H1 (cell line): Measurements from ENCODE around the gene CEL. TPM values are rescaled to one million over a fixed set of nuclear protein-coding genes. Genes with fewer than 3 reads are reported as not detected.

Experiments used
- BCL11A ChIP-seq, 2 experiments: IDR thresholded peaks; one replicate each; pipeline ENCODE4 v1.6.1; 2011; ENCODE audit warnings: low read depth in 2 of 2, low read length in 2 of 2, mild to moderate bottlenecking in 2 of 2
- CREB1 ChIP-seq: IDR thresholded peaks from 2 replicates; pipeline ENCODE4 v1.6.1; 2012; ENCODE audit warnings: inconsistent platforms
- JUN ChIP-seq: IDR thresholded peaks from 2 replicates; pipeline ENCODE4 v1.6.1; 2011; ENCODE audit warnings: low read depth, mild to moderate bottlenecking, improper control_type of control experiment, low read length
- NRF1 ChIP-seq: IDR thresholded peaks from 2 replicates; pipeline ENCODE4 v1.6.1; 2011; ENCODE audit warnings: mild to moderate bottlenecking, low read depth, low read length, improper control_type of control experiment
- TAF7 ChIP-seq: optimal IDR thresholded peaks from 2 replicates; pipeline ENCODE3; 2011; ENCODE audit warnings: low read depth, mild to moderate bottlenecking, inconsistent platforms, low read length, moderate library complexity, borderline replicate concordance
- YY1 ChIP-seq: IDR thresholded peaks from 2 replicates; pipeline ENCODE4 v1.6.1; 2011; ENCODE audit warnings: low read depth, mild to moderate bottlenecking, low read length
- polyA plus RNA-seq, 7 experiments: library from polyadenylated mRNA; depleted of rRNA in 3 of 7; stranded (reverse) in 5 of 7; unstranded in 2 of 7; fragments of >200 nt in 5 of 7; fragments of 200-250 nt in 2 of 7; gene quantifications; 1 replicate in 5 of 7; 2 replicates in 1 of 7; 4 replicates in 1 of 7; pipeline versions ENCODE4 v1.2.1 to v1.2.3, GENCODE V29; 2011 to 2013; ENCODE audit warnings: missing spikeins in 2 of 7, mixed read lengths in 2 of 7
- total RNA-seq: library from RNA; stranded (reverse); fragmentation: NEBNext Ultra II Directional; extraction: Animal tissue kit (Norgen Biotek cat#: 25700); gene quantifications from 2 replicates; pipeline ENCODE4 v1.2.1, GENCODE V29; 2021
- TF ChIP-seq, protein P1 (sequence below): IDR thresholded peaks from 2 replicates; pipeline ENCODE4 v1.6.1; 2012; ENCODE audit warnings: inconsistent platforms

Gene CEL
- total and polyA plus RNA-seq, 2 of the 8 experiments (the other 6 are each of a cell fraction or from before 2014, with no cell fraction given): 1.8 to 3.4 TPM

GRCh38 chr9:133094842-133095393 lies 33.1 kb downstream of the CEL start (continued):
- TF ChIP-seq JUN (no peak), TAF7 (no peak), BCL11A (IDR thresholded peaks at IDR 0.05; ENCODE audit: low read depth in 2 of 2, low read length in 2 of 2) (no peak), NRF1 (no peak), CREB1 (no peak), YY1 (no peak)
- TF ChIP-seq, protein P1, sequence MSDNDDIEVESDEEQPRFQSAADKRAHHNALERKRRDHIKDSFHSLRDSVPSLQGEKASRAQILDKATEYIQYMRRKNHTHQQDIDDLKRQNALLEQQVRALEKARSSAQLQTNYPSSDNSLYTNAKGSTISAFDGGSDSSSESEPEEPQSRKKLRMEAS: no peak
- TF ChIP-seq, all 59 proteins: peak for 0
